Spleen (tissue), 11 donors: ENCODE data around the gene TCTN3. TPM values are rescaled to one million over a fixed set of nuclear protein-coding genes. Genes with fewer than 3 reads are reported as not detected.

Experiments used
- DNase-seq: peaks from one replicate; pipeline ENCODE4 v3.0.0-alpha.2; 2020
- H3K27ac ChIP-seq, 8 donors: fragments of 200-600 bp; sonication (generic) in 7 of 8; 1 replicate in 4 of 8; 2 replicates in 4 of 8; pipeline versions ENCODE4 v1.5.0 to v1.8.0; 2016 to 2021; ENCODE audit warnings: inconsistent platforms in 4 of 8, mild to moderate bottlenecking in 4 of 8, moderate library complexity in 1 of 8
- H3K27me3 ChIP-seq, 7 donors: fragments of 200-600 bp; sonication (generic) in 6 of 7; replicated peaks in 1 of 7; 1 replicate in 4 of 7; 2 replicates in 3 of 7; pipeline versions ENCODE4 v1.5.0 to v1.8.0; 2016 to 2021; ENCODE audit warnings: inconsistent platforms in 3 of 7, mild to moderate bottlenecking in 1 of 7
- H3K36me3 ChIP-seq, 6 donors: fragments of 200-600 bp; sonication (generic) in 5 of 6; 1 replicate in 4 of 6; 2 replicates in 2 of 6; pipeline versions ENCODE4 v1.5.0 to v1.8.0; 2016 to 2021; ENCODE audit warnings: inconsistent platforms in 2 of 6
- H3K4me1 ChIP-seq, 6 donors: fragments of 200-600 bp; sonication (generic) in 5 of 6; 1 replicate in 3 of 6; 2 replicates in 3 of 6; pipeline versions ENCODE4 v1.5.0 to v1.8.0; 2016 to 2021; ENCODE audit warnings: inconsistent platforms in 3 of 6
- H3K4me3 ChIP-seq, 8 donors: fragments of 200-600 bp; sonication (generic) in 7 of 8; 1 replicate in 4 of 8; 2 replicates in 4 of 8; pipeline versions ENCODE4 v1.5.0 to v1.8.0; 2016 to 2021; ENCODE audit warnings: inconsistent platforms in 4 of 8, mild to moderate bottlenecking in 4 of 8, moderate library complexity in 2 of 8
- H3K9me3 ChIP-seq, 8 donors: fragments of 200-600 bp; sonication (generic) in 7 of 8; 1 replicate in 4 of 8; 2 replicates in 4 of 8; pipeline versions ENCODE4 v1.5.0 to v1.8.0; 2016 to 2021; ENCODE audit warnings: inconsistent platforms in 4 of 8
- POLR2A ChIP-seq, 3 donors: fragments of 450-650 bp; IDR thresholded peaks; one replicate each; pipeline ENCODE4 v1.5.1; 2017; ENCODE audit warnings: antibody characterized with exemption in 3 of 3, mild to moderate bottlenecking in 1 of 3
- POLR2AphosphoS5 ChIP-seq, 3 donors: sonication (generic); formaldehyde crosslinking; IDR thresholded peaks; one replicate each; pipeline ENCODE4 v1.5.1; 2017; ENCODE audit warnings: antibody characterized with exemption in 3 of 3
- WGBS, 5 donors: extraction: QIAGEN DNeasy Blood & Tissue Kit in 3 of 5; methylation state at CpG; one replicate each; pipeline versions ENCODE4 v1.1.5 to v1.1.7; 2013 to 2018; 5-methylcytosine and 5-hydroxymethylcytosine counted together
- intact Hi-C: fragments of 100-400 bp; cut with DNase I; formaldehyde crosslinking; loops from one replicate; pipeline ENCODE4 v1.15.0; 2023; ENCODE audit warnings: low total_unique reads
- polyA plus RNA-seq, 3 donors: library from polyadenylated mRNA; stranded (reverse); fragments of 200-250 nt; gene quantifications; one replicate each; pipeline ENCODE4 v1.2.1, GENCODE V29; 2013
- total RNA-seq, 7 donors: library from RNA; depleted of rRNA in 3 of 7; stranded (reverse); fragments of >200 nt in 3 of 7; fragmentation: NEBNext Ultra II Directional in 4 of 7; extraction: Animal tissue kit (Norgen Biotek cat#: 25700) in 4 of 7; gene quantifications; one replicate each; pipeline versions ENCODE4 v1.1.0 to v1.2.1, GENCODE V29; 2016 to 2021
- TF ChIP-seq, protein P1 (sequence below), 11 experiments: fragments of 200-600 bp in 7 of 11; fragments of 450-650 bp in 4 of 11; sonication (generic) in 4 of 11; IDR thresholded peaks in 8 of 11; conservative IDR thresholded peaks in 3 of 11; 1 replicate in 7 of 11; 2 replicates in 4 of 11; pipeline versions ENCODE4 v1.4.0 to v1.8.0; 2016 to 2021; ENCODE audit warnings: antibody characterized with exemption in 11 of 11, inconsistent platforms in 4 of 11, mild to moderate bottlenecking in 1 of 11
- donor health status: healthy with polysubstance abuse.
- donor health status: DM: no; HTN: no; CAD: no; lungs with moderate emphysema.
- donor health status: DM: no; HTN: no; CAD: no.
- donor health status: Bipolar disorder and iron deficiency.
- donor health status: healthy.
- donor health status: DM: no; HTN: no; CAD: no.
- donor health status: DM: yes; HTN: yes; CAD: no.

TCTN3 gene
- total and polyA plus RNA-seq, 10 donors: 10.9 to 25.7 (median 23.1) TPM

DNA sequence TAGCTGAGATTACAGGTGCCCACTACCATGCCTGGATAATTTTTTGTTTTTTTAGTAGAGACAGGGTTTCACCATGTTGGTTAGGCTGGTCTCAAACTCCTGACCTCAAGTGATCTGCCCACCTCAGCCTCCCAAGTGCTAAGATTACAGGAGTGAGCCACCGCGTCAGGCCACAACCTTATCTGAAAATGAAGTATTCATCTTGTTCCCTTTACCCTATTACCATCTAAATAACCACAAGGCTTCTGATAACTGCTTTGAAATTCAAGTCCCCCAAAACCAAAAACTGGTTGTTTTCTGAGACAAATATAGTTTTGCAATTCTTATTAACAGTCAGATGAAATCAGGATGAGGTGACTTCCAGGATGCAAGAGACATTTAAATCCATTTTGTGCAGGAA lies 2.4 kb downstream of the TCTN3 start:
- Histone ChIP-seq H3K36me3 (peaks cover 0 to 62% (median 34%) of the 10 kb centered on the region in 6 donors), H3K27ac (no peak overlapping the region), H3K4me1 (peaks cover 8 to 52% (median 31%) of the 10 kb centered on the region in 6 donors), H3K9me3 (no peaks in the 10 kb centered on the region), H3K4me3 (no peak overlapping the region), H3K27me3 (no peaks in the 10 kb centered on the region)
- 81 to 97% (median 86%) methylated on average over 2 of the region's 2 CpGs for WGBS, 5 donors
- TF ChIP-seq POLR2AphosphoS5 (IDR thresholded peaks at IDR 0.05) (no peak), POLR2A (IDR thresholded peaks at IDR 0.05) (no peak)
- TF ChIP-seq, protein P1, sequence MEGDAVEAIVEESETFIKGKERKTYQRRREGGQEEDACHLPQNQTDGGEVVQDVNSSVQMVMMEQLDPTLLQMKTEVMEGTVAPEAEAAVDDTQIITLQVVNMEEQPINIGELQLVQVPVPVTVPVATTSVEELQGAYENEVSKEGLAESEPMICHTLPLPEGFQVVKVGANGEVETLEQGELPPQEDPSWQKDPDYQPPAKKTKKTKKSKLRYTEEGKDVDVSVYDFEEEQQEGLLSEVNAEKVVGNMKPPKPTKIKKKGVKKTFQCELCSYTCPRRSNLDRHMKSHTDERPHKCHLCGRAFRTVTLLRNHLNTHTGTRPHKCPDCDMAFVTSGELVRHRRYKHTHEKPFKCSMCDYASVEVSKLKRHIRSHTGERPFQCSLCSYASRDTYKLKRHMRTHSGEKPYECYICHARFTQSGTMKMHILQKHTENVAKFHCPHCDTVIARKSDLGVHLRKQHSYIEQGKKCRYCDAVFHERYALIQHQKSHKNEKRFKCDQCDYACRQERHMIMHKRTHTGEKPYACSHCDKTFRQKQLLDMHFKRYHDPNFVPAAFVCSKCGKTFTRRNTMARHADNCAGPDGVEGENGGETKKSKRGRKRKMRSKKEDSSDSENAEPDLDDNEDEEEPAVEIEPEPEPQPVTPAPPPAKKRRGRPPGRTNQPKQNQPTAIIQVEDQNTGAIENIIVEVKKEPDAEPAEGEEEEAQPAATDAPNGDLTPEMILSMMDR (IDR thresholded peaks at IDR 0.05 in 8 of 11, conservative IDR thresholded peaks at IDR 0.05 in 3 of 11): no peak
- intact Hi-C loops: loop anchor here (5.0 kb wide), 1 partner anchor 151 kb away; no protein-coding TSS in a partner anchor
- DNase-seq: no peak

DNA sequence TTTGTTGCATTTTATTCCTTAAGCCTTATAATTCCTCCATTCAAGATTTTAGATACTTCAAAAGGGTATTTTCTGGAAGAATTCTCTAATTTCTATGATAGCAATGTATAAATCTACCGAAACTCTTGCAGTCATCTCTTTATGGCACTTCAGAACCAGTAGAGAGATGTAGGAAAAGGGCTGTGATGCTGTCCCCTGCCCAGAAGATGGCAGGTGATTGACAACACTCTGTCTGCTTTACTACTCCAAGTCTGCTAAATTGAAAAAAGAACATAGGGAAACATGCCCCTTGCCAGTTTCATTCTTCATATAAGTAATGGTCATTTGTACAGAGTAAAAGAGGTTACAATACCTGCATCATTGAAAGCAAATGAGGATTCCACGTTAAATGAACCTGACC lies 5.1 kb downstream of the TCTN3 start:
- TF ChIP-seq, protein P1 (IDR thresholded peaks at IDR 0.05 in 8 of 11, conservative IDR thresholded peaks at IDR 0.05 in 3 of 11): no peak
- TF ChIP-seq POLR2A (IDR thresholded peaks at IDR 0.05) (no peak), POLR2AphosphoS5 (IDR thresholded peaks at IDR 0.05) (no peak)
- no peak for DNase-seq
- no peaks in the 10 kb centered on the region for H3K9me3 ChIP-seq
- H3K27me3 ChIP-seq: no peaks in the 10 kb centered on the region
- H3K27ac ChIP-seq: no peak overlapping the region
- WGBS, 5 donors: 83 to 90% (median 84%) methylated on average over 2 of the region's 2 CpGs
- H3K4me3 ChIP-seq: no peak overlapping the region
- H3K36me3 ChIP-seq: peaks cover 0 to 88% (median 60%) of the 10 kb centered on the region in 6 donors
- intact Hi-C loops: no loop called here
- peaks cover 5 to 43% (median 24%) of the 10 kb centered on the region in 6 donors for H3K4me1 ChIP-seq

- H3K4me3 ChIP-seq: no peak overlapping the region
- no peak for TF ChIP-seq POLR2AphosphoS5 (IDR thresholded peaks at IDR 0.05)
- TF ChIP-seq, protein P1 (IDR thresholded peaks at IDR 0.05 in 8 of 11, conservative IDR thresholded peaks at IDR 0.05 in 3 of 11): no peak
- TF ChIP-seq POLR2A (IDR thresholded peaks at IDR 0.05): no peak
- no peaks in the 10 kb centered on the region for H3K27me3 ChIP-seq
- H3K36me3 ChIP-seq: peaks cover 0 to 99% (median 84%) of the 10 kb centered on the region in 6 donors
- no peak overlapping the region for H3K27ac ChIP-seq
- H3K9me3 ChIP-seq: no peaks in the 10 kb centered on the region
- intact Hi-C loops: no loop called here
- no peak for DNase-seq
- peaks cover 0 to 6% (median 0%) of the 10 kb centered on the region in 6 donors for H3K4me1 ChIP-seq
These were observed 9.8 kb downstream of the TCTN3 start for GRCh38 chr10:95683966-95684365.

DNA sequence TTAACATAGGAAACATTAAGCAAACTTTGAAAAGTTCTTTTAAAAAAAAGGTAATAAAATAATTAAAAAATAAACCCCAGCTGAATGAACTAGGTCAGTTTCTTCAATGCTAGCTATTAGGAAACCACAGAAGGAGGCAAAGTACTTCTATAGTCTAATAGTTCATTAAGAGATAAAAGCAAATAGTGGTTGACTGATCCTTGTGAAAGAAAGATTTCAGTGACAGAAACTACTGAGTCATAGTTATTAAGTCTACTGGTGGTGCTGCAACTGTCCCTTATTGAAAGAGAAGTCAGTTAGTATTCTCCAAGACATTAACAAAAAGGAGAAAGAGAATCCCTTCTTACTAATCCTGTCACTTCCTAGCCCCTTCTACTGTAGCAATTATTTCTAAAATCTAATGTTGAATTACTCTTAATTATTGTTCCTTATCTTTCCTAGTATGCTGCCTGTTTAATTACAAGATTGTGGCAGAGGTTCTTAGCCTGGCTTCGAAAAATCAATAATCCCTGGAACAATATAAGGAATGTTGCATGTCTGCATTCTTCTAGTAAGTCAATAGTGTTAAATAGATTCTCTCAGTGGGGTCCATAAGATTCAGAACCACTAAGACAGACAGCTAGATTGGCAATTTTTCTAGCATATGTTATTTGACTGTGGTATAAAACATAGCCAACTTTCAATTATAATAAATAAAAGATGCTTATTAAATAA lies 18.2 kb downstream of the TCTN3 start:
- TF ChIP-seq POLR2AphosphoS5 (IDR thresholded peaks at IDR 0.05) (no peak), POLR2A (IDR thresholded peaks at IDR 0.05) (no peak)
- TF ChIP-seq, protein P1 (IDR thresholded peaks at IDR 0.05 in 8 of 11, conservative IDR thresholded peaks at IDR 0.05 in 3 of 11): no peak
- H3K27ac ChIP-seq: no peak overlapping the region
- no peak for DNase-seq
- intact Hi-C loops: no loop called here
- peaks cover 0 to 68% (median 38%) of the 10 kb centered on the region in 6 donors for H3K36me3 ChIP-seq
- no peaks in the 10 kb centered on the region for H3K9me3 ChIP-seq
- WGBS, 5 donors: 92 to 98% (median 93%) methylated on average over 1 of the region's 1 CpG
- no peaks in the 10 kb centered on the region for H3K27me3 ChIP-seq
- H3K4me1 ChIP-seq: no peaks in the 10 kb centered on the region
- H3K4me3 ChIP-seq: no peak overlapping the region
